ENCODE data around the gene LHFPL3. TPM values are rescaled to one million over a fixed set of nuclear protein-coding genes. Genes with fewer than 3 reads are reported as not detected.

LHFPL3 gene
- total RNA-seq, 4 donors from 2014 or later: not detected

DNA sequence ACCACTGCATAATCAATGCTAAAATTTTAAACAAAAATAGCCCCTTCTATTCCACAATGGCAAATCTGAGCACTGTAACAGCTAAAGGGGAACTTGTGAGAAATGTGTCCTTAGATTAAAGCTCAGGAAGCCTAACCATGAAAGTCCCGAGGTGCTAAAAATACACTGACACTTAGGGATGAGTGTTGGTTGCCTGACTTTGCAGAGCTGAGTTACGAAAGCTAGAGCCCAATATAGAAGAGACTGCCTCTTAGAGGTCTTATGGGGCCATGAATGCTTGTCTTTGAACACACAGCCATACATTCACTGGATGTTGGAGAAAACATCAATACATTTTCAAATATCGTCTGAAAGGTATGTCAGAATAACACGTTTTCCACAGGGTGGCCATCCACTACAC is 209.7 kb downstream of the LHFPL3 start:
- TF ChIP-seq POLR2A (IDR thresholded peaks at IDR 0.05): no peak
- TF ChIP-seq CTCF (IDR thresholded peaks at IDR 0.05 in 4 of 5, conservative IDR thresholded peaks at IDR 0.05 in 1 of 5): no peak
- Histone ChIP-seq H3K27ac (no peak overlapping the region), H3K9me3 (no peaks in the 10 kb centered on the region), H3K4me1 (no peaks in the 10 kb centered on the region), H3K4me3 (no peak overlapping the region), H3K36me3 (no peaks in the 10 kb centered on the region), H3K27me3 (no peaks in the 10 kb centered on the region)
- intact Hi-C loops (cut with DNase I; ENCODE audit: low total_unique reads): no loop called here
- DNase-seq: no peak
- no peak for ATAC-seq
- in situ Hi-C loops (cut with MboI; ENCODE audit: low sequenced_read_pairs in 4 of 4): no loop called here

DNA sequence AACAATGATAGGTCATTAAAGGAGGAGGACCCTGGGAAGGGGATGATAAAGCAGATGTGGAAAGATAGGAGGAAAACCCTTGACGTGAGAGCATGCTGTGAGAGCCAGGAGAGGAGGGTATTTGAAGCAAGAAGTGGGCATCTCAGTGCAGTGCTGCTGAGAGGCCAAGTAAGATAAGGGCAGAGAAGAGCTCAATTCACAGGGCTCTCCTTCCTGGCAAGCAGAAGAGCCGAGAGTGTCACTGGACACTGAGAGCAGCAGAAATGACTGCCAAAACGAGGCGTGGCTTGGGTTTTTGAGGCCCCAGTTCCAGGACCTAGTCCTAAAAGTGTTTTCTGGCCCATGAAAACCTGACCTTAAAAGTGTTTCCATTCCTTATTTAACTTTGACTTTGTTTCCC is 213.5 kb downstream of the LHFPL3 start:
- no peaks in the 10 kb centered on the region for H3K27me3 ChIP-seq
- DNase-seq: no peak
- no peak for ATAC-seq
- no peaks in the 10 kb centered on the region for H3K4me1 ChIP-seq
- H3K27ac ChIP-seq: no peak overlapping the region
- in situ Hi-C loops (cut with MboI; ENCODE audit: low sequenced_read_pairs in 4 of 4): no loop called here
- H3K9me3 ChIP-seq: no peaks in the 10 kb centered on the region
- intact Hi-C loops (cut with DNase I; ENCODE audit: low total_unique reads): no loop called here
- H3K36me3 ChIP-seq: no peaks in the 10 kb centered on the region
- no peak overlapping the region for H3K4me3 ChIP-seq
- no peak for TF ChIP-seq CTCF (IDR thresholded peaks at IDR 0.05 in 4 of 5, conservative IDR thresholded peaks at IDR 0.05 in 1 of 5)
- TF ChIP-seq POLR2A (IDR thresholded peaks at IDR 0.05): no peak

GRCh38 chr7:104548861-104549260 is 220.5 kb downstream of the LHFPL3 start:
- H3K27ac ChIP-seq: no peak overlapping the region
- in situ Hi-C loops (cut with MboI; ENCODE audit: low sequenced_read_pairs in 4 of 4): no loop called here
- no peaks in the 10 kb centered on the region for H3K36me3 ChIP-seq
- no peaks in the 10 kb centered on the region for H3K9me3 ChIP-seq
- H3K4me1 ChIP-seq: no peaks in the 10 kb centered on the region
- DNase-seq (no peak), ATAC-seq (no peak)
- no peak overlapping the region for H3K4me3 ChIP-seq
- no peaks in the 10 kb centered on the region for H3K27me3 ChIP-seq
- intact Hi-C loops (cut with DNase I; ENCODE audit: low total_unique reads): no loop called here
- TF ChIP-seq CTCF (IDR thresholded peaks at IDR 0.05 in 4 of 5, conservative IDR thresholded peaks at IDR 0.05 in 1 of 5) (no peak), POLR2A (IDR thresholded peaks at IDR 0.05) (no peak)

GRCh38 chr7:104550362-104550761 is 222.0 kb downstream of the LHFPL3 start:
- in situ Hi-C loops (cut with MboI; ENCODE audit: low sequenced_read_pairs in 4 of 4): no loop called here
- no peaks in the 10 kb centered on the region for H3K4me1 ChIP-seq
- no peak overlapping the region for H3K27ac ChIP-seq
- no peak for DNase-seq
- no peak for TF ChIP-seq POLR2A (IDR thresholded peaks at IDR 0.05)
- no peak for TF ChIP-seq CTCF (IDR thresholded peaks at IDR 0.05 in 4 of 5, conservative IDR thresholded peaks at IDR 0.05 in 1 of 5)
- no peaks in the 10 kb centered on the region for H3K36me3 ChIP-seq
- intact Hi-C loops (cut with DNase I; ENCODE audit: low total_unique reads): no loop called here
- ATAC-seq: no peak
- H3K4me3 ChIP-seq: no peak overlapping the region
- no peaks in the 10 kb centered on the region for H3K9me3 ChIP-seq
- no peaks in the 10 kb centered on the region for H3K27me3 ChIP-seq

DNA sequence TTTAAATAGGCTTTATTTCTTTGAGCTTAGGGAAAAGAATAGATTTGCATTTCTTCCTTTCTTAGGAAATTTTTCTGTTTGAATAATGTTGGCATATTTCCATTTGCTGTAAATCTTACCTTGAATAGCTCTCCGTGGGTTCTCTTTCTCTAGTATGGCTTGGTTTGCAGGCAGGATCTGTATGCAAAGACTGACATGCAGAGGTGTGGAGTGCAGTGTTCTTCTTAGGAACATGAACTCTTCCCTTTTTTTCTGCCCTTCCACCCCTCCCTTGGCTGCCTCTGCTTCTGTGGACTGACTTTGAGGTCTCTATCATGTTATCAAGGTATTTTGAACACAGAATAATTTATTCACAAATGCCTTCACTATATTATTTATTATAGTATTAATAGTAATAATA is 222.8 kb downstream of the LHFPL3 start:
- intact Hi-C loops (cut with DNase I; ENCODE audit: low total_unique reads) (no loop called here), in situ Hi-C loops (cut with MboI; ENCODE audit: low sequenced_read_pairs in 4 of 4) (no loop called here)
- ATAC-seq: no peak

More for the DNA sequence above, 222.8 kb downstream of the LHFPL3 start:
- no peaks in the 10 kb centered on the region for H3K9me3 ChIP-seq
- no peak overlapping the region for H3K4me3 ChIP-seq
- H3K36me3 ChIP-seq: no peaks in the 10 kb centered on the region
- H3K27me3 ChIP-seq: no peaks in the 10 kb centered on the region
- no peak for DNase-seq
- TF ChIP-seq CTCF (IDR thresholded peaks at IDR 0.05 in 4 of 5, conservative IDR thresholded peaks at IDR 0.05 in 1 of 5): no peak
- H3K4me1 ChIP-seq: no peaks in the 10 kb centered on the region
- H3K27ac ChIP-seq: no peak overlapping the region
